HG03139 (cell line): ENCODE measurements around the gene CXXC4.

ENCODE experiments used
- ATAC-seq: cut with Tn5 transposase; IDR thresholded peaks from one replicate; pipeline ENCODE4 v1.9.1; 2021; ENCODE audit not compliant: unreplicated experiment

The CXXC4 gene

DNA sequence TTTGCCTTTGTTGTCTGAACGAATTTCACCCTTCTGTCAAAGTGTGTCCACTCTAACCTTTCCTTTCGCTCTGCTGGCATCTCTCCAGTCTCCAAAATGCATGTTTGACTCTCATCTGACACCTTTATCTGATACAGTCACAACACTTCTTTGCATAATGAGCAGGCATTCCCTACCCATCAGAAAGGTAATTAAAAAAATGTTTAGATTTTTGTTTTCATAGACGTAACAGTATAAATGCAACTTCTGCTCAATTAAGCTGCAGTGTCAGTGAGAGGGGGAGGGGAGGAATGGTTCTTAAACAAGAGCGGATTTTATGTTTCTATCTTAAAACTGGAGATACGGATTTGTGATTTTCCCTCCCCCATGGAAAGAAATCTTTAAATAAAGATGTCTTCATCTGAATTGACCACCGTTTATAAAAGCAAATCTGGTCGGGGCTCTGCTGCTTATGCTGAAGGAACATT is 70.2 kb downstream of the CXXC4 start:
- no peak for ATAC-seq

DNA sequence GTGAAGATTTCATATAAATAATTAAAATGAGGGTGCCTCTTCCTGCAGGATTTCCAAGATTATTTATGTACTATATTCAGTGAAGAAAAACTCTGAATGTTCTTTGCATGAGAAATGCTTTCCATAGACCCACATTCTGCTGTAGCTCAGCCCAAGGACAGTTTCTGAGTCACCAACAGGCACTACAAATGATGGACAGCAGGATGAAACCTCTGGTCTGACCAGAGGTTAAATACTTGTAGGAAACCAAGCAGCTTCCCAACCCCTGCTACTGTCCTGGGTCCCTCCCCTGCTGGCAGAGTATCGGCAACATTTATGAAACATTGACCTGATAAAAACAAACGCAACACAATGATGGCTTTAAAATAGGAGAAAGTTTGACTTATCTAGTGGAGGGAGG is 73.1 kb downstream of the CXXC4 start:
- no peak for ATAC-seq

DNA sequence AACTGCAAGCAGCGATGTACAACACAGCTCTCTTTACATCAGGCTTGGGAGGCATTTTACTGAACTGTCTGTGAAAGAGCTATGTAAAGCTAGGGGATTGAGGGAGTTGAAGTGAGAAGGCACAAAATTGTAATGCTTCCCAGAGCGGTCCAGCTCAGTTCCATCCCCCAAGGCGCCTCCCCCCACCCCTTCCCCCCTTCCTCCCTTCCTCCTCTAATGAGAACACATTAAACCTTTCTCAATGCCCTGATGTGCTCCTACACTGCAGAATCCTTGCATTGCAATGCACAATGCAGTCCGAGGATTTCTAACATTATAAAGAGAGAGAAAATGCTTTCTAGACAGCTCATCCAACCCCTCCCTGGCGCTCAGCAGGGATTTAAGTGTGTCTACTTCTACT is 73.9 kb downstream of the CXXC4 start:
- no peak for ATAC-seq
